Measurements from ENCODE around the gene AMD1. TPM values are rescaled to one million over a fixed set of nuclear protein-coding genes. Genes with fewer than 3 reads are reported as not detected.

The AMD1 gene
- total RNA-seq, 1 donor from 2014 or later: 101 TPM

- DNase-seq (ENCODE audit: low spot score): no peak
- H3K27ac Mint-ChIP-seq: no peak overlapping the region
- no peaks in the 10 kb centered on the region for H3K36me3 Mint-ChIP-seq (ENCODE audit: low read depth)
- H3K27me3 Mint-ChIP-seq (ENCODE audit: insufficient read depth): peaks cover 10% of the 10 kb centered on the region
- intact Hi-C loops (cut with micrococcal nuclease): loop anchor here (1.0 kb wide), 1 partner anchor 14 kb away; no protein-coding TSS in a partner anchor
- H3K4me3 Mint-ChIP-seq: no peak overlapping the region
- H3K9me3 Mint-ChIP-seq: no peaks in the 10 kb centered on the region
- H3K4me1 Mint-ChIP-seq (ENCODE audit: low read depth): no peaks in the 10 kb centered on the region
These were observed 56.2 kb downstream of the AMD1 start for GRCh38 chr6:110930781-110931180.

- no peak overlapping the region for H3K27ac Mint-ChIP-seq
These were observed 59.3 kb downstream of the AMD1 start for GRCh38 chr6:110933912-110934311.

GRCh38 chr6:110934381-110934898 lies 59.9 kb downstream of the AMD1 start:
- H3K36me3 Mint-ChIP-seq (ENCODE audit: low read depth): no peaks in the 10 kb centered on the region
- no peak overlapping the region for H3K4me3 Mint-ChIP-seq
- intact Hi-C loops (cut with micrococcal nuclease): no loop called here
- no peaks in the 10 kb centered on the region for H3K9me3 Mint-ChIP-seq
- H3K27me3 Mint-ChIP-seq (ENCODE audit: insufficient read depth): peaks cover 3% of the 10 kb centered on the region
- no peak for DNase-seq (ENCODE audit: low spot score)
- H3K27ac Mint-ChIP-seq: no peak overlapping the region
- peaks cover 4% of the 10 kb centered on the region for H3K4me1 Mint-ChIP-seq (ENCODE audit: low read depth)

More at GRCh38 chr6:110933912-110934311, 59.3 kb downstream of the AMD1 start:
- peaks cover 3% of the 10 kb centered on the region for H3K27me3 Mint-ChIP-seq (ENCODE audit: insufficient read depth)
- H3K4me3 Mint-ChIP-seq: no peak overlapping the region
- no peaks in the 10 kb centered on the region for H3K9me3 Mint-ChIP-seq
- intact Hi-C loops (cut with micrococcal nuclease): no loop called here
- no peak for DNase-seq (ENCODE audit: low spot score)
- H3K36me3 Mint-ChIP-seq (ENCODE audit: low read depth): no peaks in the 10 kb centered on the region
- no peaks in the 10 kb centered on the region for H3K4me1 Mint-ChIP-seq (ENCODE audit: low read depth)

- Mint-ChIP-seq H3K36me3 (ENCODE audit: low read depth) (no peaks in the 10 kb centered on the region), H3K27ac (no peak overlapping the region), H3K4me1 (ENCODE audit: low read depth) (peaks cover 5% of the 10 kb centered on the region), H3K4me3 (no peak overlapping the region), H3K27me3 (ENCODE audit: insufficient read depth) (peaks cover 2% of the 10 kb centered on the region), H3K9me3 (no peaks in the 10 kb centered on the region)
- intact Hi-C loops (cut with micrococcal nuclease): no loop called here
- DNase-seq (ENCODE audit: low spot score): no peak
These were observed 60.6 kb downstream of the AMD1 start for GRCh38 chr6:110935171-110935570.

- Mint-ChIP-seq H3K9me3 (no peaks in the 10 kb centered on the region), H3K4me1 (ENCODE audit: low read depth) (peaks cover 5% of the 10 kb centered on the region), H3K27me3 (ENCODE audit: insufficient read depth) (no peaks in the 10 kb centered on the region), H3K27ac (no peak overlapping the region), H3K36me3 (ENCODE audit: low read depth) (no peaks in the 10 kb centered on the region), H3K4me3 (no peak overlapping the region)
- DNase-seq (ENCODE audit: low spot score): no peak
- intact Hi-C loops (cut with micrococcal nuclease): no loop called here
These were observed 63.6 kb downstream of the AMD1 start for GRCh38 chr6:110938171-110938570.

GRCh38 chr6:110939429-110940200 lies 65.0 kb downstream of the AMD1 start:
- DNase-seq (ENCODE audit: low spot score): no peak
- Mint-ChIP-seq H3K27ac (no peak overlapping the region), H3K27me3 (ENCODE audit: insufficient read depth) (no peaks in the 10 kb centered on the region), H3K4me1 (ENCODE audit: low read depth) (peaks cover 10% of the 10 kb centered on the region), H3K4me3 (no peak overlapping the region), H3K36me3 (ENCODE audit: low read depth) (peaks cover 2% of the 10 kb centered on the region), H3K9me3 (no peaks in the 10 kb centered on the region)
- intact Hi-C loops (cut with micrococcal nuclease): no loop called here

GRCh38 chr6:110944681-110945151 lies 70.1 kb downstream of the AMD1 start:
- intact Hi-C loops (cut with micrococcal nuclease): loop anchor here (1.0 kb wide), 8 partner anchors 14 to 262 kb away; partner anchors contain the start of genes CDK19, GTF3C6, RPF2 and SLC16A10

More at GRCh38 chr6:110944681-110945151, 70.1 kb downstream of the AMD1 start:
- Mint-ChIP-seq H3K27ac (peak overlapping the region; percentile 80), H3K9me3 (no peaks in the 10 kb centered on the region), H3K27me3 (ENCODE audit: insufficient read depth) (no peaks in the 10 kb centered on the region), H3K36me3 (ENCODE audit: low read depth) (peaks cover 2% of the 10 kb centered on the region), H3K4me1 (ENCODE audit: low read depth) (peaks cover 11% of the 10 kb centered on the region), H3K4me3 (no peak overlapping the region)
- peak; percentile 40 for DNase-seq (ENCODE audit: low spot score)

Other genes starting within 250 kb of the AMD1 start
- gene CDK19, start 59.3 kb upstream of the AMD1 start, total RNA-seq: 12.4 and 13.7 TPM in 2 replicates
- 137 TPM in 2 replicates for gene GTF3C6, start 83.9 kb downstream of the AMD1 start, total RNA-seq
- gene RPF2, start 107.3 kb downstream of the AMD1 start, total RNA-seq: 61.0 and 68.7 TPM in 2 replicates
- 2.8 and 3.2 TPM in 2 replicates for gene SLC16A10, start 212.7 kb downstream of the AMD1 start, total RNA-seq

Data from activated T-helper 1 cell treated with anti-CD3 and anti-CD28 coated beads, Interleukin-12 subunit alpha, Interleukin-12 subunit beta, Interleukin-2, Interleukin-4 antibody, amounts not matched to agents 30 ng/mL and 10 ng/mL and 1 ng/mL, durations not matched to agents 14 hours and 24 hours and 36 hours (primary cell).